ENCODE measurements around the gene ISM1. TPM values are rescaled to one million over a fixed set of nuclear protein-coding genes. Genes with fewer than 3 reads are reported as not detected.

Gene ISM1
- polyA plus RNA-seq, 3 donors: 3.9 to 4.4 (median 4.3) TPM

- no peak for DNase-seq (ENCODE audit: low read depth in 3 of 3, low spot score in 2 of 3)
Measured at GRCh38 chr20:13340088-13340487, 119.0 kb downstream of the ISM1 start.

GRCh38 chr20:13341737-13342393 lies 120.8 kb downstream of the ISM1 start:
- DNase-seq (ENCODE audit: low read depth in 3 of 3, low spot score in 2 of 3): no peak

- no peak for DNase-seq (ENCODE audit: low read depth in 3 of 3, low spot score in 2 of 3)
Measured at GRCh38 chr20:13342469-13343242, 121.6 kb downstream of the ISM1 start.

GRCh38 chr20:13344671-13345070 lies 123.6 kb downstream of the ISM1 start:
- DNase-seq (ENCODE audit: low read depth in 3 of 3, low spot score in 2 of 3): no peak

- no peak for DNase-seq (ENCODE audit: low read depth in 3 of 3, low spot score in 2 of 3)
Measured at GRCh38 chr20:13348311-13349234, 127.5 kb downstream of the ISM1 start.

- DNase-seq (ENCODE audit: low read depth in 3 of 3, low spot score in 2 of 3): no peak
Measured at GRCh38 chr20:13349235-13349604, 128.1 kb downstream of the ISM1 start.

Other genes starting within 250 kb of the ISM1 start
- 10 to 100 TPM; 19.6 to 20.3 (median 20.1) TPM for gene SPTLC3, start 212.3 kb upstream of the ISM1 start, polyA plus RNA-seq (ENCODE audit: insufficient read length in 3 of 3)